Measurements from ENCODE around the gene DOK6.

The DOK6 gene

DNA sequence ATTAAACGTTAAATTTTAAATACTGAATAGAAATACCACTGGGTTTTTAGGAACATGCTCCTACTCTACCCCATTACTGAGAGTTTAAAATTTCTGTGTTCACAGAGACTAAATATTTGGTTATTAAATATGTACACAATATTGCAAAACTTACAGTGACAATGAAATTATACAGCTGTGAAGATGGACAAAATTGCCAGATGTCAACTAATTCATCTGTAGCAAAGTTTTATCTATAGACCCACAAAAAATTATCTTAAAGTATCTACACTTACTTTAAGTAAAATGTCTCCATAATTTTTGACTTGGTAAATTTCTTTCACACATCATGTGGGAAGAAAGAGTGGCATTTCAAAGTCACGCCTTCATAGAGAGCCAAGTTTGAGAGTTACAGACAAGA lies 333.8 kb downstream of the DOK6 start:
- DNase-seq (ENCODE audit: low read depth in 2 of 3, low spot score in 2 of 3), result no peak

DNA sequence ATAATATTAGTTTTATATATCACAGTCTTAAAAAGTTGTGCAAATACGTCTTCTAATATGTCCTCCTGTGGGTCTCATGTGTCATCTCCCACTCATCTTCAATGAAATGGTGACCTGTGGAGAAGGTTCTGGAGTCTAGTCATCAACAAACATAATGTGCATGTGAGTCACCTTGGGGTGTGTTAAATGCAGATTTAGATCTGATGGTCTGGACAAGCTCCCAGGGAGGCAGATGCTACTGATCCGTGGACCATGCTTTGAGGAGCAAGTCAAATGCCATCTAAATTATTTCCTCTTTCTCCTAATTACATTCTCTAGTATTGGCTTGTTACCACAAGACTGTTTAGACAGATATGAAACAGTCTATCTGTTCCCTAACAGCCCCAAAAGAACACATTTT lies 336.0 kb downstream of the DOK6 start:
- no peak for DNase-seq (ENCODE audit: low read depth in 2 of 3, low spot score in 2 of 3)

DNA sequence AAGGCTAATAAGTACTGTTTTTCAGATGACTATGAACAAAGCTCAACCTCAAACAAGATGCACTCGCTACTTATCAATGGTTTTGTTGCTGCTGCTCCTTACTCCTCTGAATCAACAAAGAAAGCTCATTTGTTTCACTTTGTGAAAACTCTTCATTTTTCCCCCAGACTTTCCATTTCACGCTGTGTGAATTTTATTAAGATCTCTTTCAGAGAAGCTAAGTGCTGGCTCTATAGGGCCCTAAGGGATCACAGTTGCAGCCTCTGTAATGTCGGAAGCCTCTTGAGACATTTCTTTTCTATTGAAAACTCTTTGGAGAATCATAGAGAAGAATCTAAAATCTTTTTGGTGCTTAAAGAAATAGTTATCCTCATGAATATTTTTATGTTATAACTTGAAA lies 337.2 kb downstream of the DOK6 start:
- DNase-seq (ENCODE audit: low read depth in 2 of 3, low spot score in 2 of 3), result no peak

DNA sequence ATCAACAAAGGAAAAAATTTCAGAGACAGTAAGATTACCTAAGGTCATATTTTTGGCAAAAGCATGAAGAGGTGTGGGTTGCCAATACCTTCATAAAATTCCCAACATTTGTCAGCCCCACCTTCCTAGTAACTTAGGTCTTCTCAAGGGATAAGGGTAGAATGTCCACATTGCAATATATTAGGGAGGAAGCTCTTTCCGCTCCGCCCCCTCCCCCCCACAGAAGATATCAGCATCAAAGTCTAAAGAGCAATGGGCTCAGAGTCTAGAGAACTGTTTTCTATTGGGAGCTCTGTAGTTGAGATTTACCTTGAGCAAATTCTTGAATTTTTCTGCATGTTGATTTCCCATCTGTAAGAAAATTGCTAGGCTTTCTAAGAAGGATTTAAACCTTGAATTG lies 346.7 kb downstream of the DOK6 start:
- no peak for DNase-seq (ENCODE audit: low read depth in 2 of 3, low spot score in 2 of 3)

DNA sequence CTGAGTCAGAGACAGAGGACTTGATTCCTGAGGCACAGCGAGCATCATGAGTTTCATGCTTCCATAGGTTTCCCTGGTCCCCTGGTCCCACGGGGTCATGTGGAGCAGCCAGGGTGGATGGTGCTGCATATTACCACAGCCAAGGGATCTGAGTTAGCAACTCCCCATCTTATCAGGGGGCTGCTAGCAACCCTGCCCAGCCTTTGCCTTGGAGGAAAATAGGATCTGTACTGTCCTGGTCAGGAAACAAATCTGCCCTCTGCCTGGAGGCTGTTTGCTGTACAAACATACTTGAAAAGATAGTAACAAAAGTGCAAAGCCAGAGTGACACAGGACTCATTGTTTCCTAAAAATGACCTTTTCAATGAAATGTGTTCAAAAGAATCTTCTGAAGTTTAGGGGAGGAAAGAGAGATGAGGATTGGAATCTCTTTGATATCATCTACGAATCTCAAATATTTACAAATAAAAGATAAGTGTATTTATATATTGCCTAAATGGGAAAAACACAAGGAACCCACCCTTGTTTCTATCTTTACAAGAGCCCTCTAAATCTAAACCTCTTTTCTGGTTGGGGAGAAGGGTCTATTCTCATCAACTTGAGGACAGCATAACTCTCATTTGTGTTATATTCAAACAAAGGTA lies 352.2 kb downstream of the DOK6 start:
- no peak for DNase-seq (ENCODE audit: low read depth in 2 of 3, low spot score in 2 of 3)

DNA sequence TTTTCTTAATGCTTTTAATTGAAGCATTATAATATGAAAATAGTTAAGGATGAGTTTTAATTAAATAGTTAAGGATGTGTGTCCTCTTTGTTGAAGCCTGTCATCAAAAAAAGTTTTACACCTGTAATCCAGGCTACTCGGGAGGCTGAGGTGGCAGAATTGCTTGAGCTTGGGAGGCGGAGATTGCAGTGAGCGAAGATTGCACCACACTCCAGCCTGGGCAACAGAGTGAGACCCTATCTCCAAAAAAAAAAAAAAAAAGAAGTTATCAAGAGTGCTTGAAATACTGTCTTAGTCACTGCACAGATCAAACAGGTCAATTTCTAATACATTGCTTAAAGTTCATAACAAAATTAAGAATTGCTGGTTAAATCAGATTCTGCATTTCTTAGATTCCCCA lies 353.4 kb downstream of the DOK6 start:
- DNase-seq (ENCODE audit: low read depth in 2 of 3, low spot score in 2 of 3), result no peak

DNA sequence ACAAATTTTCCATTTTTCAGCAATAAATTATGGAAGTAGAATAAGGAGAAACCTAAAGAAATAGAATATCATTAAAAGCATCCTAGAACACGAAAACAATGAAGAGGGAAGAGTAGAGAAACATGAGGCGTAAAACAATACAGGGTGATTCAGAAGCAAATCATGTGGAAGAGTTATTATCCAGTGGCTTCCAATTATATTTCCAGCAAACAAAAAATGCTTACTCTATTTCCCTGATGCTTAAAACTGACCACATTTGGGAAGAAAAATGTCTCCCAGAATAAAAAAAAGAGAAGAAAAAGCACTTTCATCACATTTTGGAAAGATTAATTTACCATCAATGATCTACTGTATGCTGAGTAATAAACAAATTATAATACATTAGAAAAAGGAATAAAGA lies 354.4 kb downstream of the DOK6 start:
- no peak for DNase-seq (ENCODE audit: low read depth in 2 of 3, low spot score in 2 of 3)

DNA sequence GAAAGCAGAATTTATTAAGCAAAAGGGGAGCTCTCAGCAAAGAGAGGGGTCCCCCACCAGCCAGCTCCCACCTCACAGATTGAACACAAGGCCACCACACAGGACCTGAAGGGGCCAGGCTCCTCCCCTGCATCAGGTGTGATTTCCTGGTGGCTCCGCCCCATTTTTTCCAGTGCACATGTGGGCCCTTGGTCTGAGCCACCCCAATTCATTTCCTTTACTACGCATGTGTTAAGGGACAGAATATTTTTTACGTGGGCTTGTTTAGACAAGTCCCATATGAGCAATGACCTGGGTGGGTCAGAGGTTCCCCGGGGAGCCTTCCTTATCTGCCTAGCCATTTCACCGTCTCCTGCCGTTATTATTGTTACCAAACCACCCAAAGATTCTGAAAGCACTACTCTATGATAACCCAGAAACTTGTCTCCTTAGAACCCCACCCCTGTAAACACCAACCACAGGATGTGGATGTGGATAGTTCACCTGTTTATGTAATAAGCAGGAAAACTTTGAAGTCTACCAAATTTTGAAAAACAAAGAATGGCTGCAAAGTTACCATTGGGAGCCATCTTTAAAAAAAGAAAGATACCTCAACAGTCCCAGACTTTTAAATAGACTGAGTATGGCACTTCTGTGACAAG lies 355.3 kb downstream of the DOK6 start:
- no peak for DNase-seq (ENCODE audit: low read depth in 2 of 3, low spot score in 2 of 3)

DNA sequence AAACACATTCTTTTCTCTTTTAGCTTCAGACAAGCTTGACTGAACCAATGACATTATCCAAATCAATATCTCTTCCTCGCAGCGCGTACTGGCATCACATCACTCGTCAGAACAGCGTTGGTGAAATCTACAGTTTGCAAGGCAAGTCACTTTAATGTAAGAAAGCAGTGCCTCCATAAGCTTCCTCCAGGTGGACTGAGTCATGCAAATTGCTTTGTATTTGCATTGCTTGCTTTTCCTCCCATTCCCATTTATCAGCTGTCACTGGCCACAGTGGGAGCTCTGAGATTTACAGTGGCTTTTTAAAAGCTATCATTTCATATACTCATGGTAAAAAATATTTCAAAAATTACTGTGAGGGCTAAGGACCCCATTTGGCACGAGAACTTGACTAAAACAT lies 357.0 kb downstream of the DOK6 start:
- DNase-seq (ENCODE audit: low read depth in 2 of 3, low spot score in 2 of 3), result no peak

DNA sequence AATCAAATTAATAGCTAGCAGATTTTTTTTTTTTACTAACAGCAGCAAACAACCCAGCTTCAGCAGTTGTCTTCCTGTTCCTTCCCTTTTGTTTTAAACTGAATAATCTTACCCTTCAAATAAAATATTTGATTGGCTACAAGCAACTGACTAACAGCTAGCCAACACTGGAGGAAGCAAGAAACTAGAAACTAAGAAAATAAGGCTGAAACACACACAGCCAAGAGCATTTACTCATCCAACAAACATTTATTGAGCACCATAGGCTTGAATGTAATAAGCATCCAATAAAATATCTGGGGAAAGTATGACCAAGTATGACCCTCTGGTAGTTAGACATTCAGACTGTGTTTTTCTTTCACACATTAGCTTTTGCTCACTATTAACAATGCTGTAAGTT lies 357.8 kb downstream of the DOK6 start:
- no peak for DNase-seq (ENCODE audit: low read depth in 2 of 3, low spot score in 2 of 3)

DNA sequence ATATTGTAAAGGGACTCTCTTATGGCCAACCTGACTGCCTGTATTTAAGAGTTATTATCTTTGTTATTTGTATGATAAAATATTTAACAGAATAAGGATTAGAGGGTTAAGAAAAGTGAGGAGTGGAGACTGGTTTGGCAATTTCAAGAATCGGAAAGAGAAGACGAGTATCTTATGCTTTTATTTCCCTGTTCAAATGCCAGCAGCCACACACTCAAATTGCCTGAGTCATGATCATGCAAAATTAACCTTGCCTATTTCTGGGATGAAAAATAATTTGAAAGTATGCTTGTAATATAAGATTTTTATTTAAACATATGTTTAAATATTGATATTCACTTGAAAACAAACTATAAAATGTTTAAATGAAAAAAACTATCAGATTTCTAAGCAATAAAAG lies 358.4 kb downstream of the DOK6 start:
- DNase-seq (ENCODE audit: low read depth in 2 of 3, low spot score in 2 of 3), result no peak

DNA sequence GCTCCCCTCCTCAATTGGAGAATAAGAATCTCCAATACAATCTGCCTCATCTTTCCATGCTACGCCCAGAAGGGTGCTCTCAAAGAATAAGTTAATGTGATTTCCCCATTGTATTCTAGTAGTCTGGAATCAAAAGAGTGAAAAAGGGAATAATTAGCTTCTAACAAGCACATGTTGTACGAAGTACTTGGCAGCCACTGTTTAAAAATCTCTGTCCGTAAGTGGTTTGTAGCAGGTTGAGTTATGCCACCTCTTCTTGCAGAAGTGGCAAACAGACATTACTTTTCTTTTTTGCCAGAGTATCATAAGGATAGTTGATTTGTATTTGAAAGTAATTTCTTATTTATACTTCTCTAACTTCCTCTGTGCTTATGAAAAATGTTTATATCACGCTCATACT lies 362.3 kb downstream of the DOK6 start:
- DNase-seq (ENCODE audit: low read depth in 2 of 3, low spot score in 2 of 3), result no peak

DNA sequence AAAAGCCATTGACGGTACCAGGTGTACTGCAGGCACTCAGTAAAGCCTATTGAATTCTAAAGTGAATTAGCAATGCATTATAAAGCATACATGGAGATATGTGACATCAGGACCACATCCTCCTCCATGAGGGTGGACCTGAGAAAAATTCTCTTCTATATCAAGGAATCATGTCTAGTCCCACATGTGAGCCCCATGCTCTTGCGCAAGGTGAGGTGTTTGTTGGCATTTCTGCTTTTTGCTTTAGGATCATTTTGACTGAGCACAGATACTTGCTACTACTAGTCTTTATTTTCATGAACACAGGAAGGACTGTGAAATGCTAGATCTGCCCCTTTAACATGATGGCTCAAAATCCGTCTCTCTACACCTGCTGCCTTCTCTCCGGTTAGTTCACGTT lies 363.1 kb downstream of the DOK6 start:
- DNase-seq (ENCODE audit: low read depth in 2 of 3, low spot score in 2 of 3), result no peak

DNA sequence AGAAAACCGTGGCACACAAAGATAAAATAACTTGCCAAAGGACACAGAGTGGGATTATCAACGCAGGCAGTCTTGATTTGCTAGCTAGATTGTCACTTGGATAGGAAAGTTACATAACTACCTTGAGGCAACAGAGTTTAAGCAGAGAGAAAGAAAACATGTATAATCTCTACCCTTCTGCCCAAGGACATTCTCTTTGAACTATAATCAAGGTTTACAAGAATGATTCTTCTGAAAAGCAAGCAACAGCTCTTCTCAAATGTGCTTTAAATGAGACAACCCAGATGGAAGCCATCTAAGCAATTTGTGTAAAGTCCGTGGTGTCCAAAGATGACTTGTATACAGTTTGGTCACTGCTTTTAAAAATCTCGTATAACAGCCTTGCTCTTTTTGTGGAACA lies 369.6 kb downstream of the DOK6 start:
- DNase-seq (ENCODE audit: low read depth in 2 of 3, low spot score in 2 of 3), result no peak

DNA sequence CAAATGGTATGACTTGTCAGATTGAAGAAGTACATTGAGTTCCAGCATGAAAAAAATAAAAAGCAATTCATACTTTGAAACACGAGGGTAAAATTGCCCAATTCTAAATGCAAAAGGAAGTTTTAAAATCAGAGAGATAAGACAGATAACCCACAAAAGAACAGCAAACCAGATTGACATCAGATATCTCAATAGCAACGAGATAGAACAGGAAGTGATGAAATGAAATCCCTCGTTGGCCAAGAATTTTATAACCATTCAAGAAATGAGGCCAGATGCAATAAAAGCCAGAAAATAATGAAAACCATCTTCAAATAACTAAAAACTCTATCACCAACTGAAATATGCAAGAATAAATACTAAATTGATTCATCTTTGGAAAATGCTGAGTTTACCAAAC lies 374.1 kb downstream of the DOK6 start:
- no peak for DNase-seq (ENCODE audit: low read depth in 2 of 3, low spot score in 2 of 3)

DNA sequence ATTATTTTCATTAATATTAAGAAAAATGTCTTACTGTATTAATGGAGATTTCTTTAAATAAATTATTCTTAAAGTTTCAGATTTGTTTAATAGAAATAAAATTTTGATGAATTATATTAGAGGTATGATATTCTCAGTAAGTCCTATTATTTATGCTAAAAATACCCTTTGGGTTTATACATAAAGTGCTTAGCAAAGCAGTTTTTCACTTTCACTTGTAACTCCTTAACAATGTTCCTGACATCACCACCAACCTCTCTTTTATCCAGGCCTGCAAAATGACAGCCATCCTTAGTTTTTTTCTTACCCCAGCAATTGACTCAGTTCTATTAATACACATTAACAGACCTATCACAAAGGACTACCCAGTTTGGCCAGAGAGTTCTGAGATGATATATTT lies 376.6 kb downstream of the DOK6 start:
- no peak for DNase-seq (ENCODE audit: low read depth in 2 of 3, low spot score in 2 of 3)

DNA sequence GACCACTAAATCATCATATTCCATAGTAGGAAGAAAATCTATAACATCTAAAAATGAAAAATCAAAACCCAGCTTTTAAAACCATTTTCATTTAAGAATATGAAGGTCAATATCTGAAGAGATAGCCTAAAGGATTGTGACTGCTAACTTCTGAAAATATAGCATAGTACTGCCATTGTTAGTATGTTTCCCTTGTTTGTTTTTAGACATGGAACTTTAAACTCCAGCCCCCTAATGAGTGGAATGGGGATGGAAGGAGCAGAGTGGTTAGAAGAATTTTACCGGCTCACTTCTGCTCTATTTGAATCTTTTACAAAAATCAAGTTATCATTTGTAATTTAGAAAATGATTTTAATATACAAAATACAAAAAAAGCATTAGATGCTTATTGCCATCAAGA lies 378.0 kb downstream of the DOK6 start:
- no peak for DNase-seq (ENCODE audit: low read depth in 2 of 3, low spot score in 2 of 3)

DNA sequence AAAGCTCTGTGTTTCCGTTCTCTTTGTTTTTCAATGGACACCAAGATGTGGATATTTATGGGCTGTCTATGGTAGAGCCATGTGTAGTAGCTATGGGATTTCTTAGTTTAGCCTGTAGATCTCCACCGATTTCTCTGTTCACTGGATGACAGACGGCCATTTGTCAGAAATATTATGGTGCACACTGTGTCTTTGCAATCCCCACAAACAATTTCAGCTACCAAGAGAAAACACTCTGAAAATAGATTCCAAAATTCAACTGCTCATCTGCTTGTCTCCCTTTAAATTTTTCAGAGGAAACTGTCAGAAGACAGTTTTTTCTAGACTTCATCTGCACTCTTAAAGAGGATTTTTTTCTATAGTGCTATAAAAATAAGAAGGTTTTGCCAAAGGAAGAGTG lies 380.2 kb downstream of the DOK6 start:
- DNase-seq (ENCODE audit: low read depth in 2 of 3, low spot score in 2 of 3), result no peak

DNA sequence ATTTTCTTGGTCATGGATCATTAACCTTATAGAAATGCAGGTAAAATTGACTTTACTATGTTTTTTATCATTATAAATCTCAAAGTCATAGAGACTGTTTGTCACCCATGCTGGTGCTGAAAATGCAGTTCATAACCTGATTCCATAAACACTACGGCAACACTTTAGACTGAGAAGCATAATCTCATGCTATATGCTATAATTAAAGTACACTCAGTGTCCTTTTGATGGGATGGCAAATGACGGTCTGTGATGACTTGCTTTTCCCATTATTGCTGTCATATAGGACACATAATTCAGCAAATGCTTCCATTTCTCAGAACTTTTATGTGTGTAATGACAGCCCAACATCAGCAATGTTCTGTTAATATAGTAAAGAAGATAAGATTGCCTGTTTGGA lies 384.1 kb downstream of the DOK6 start:
- DNase-seq (ENCODE audit: low read depth in 2 of 3, low spot score in 2 of 3), result no peak

DNA sequence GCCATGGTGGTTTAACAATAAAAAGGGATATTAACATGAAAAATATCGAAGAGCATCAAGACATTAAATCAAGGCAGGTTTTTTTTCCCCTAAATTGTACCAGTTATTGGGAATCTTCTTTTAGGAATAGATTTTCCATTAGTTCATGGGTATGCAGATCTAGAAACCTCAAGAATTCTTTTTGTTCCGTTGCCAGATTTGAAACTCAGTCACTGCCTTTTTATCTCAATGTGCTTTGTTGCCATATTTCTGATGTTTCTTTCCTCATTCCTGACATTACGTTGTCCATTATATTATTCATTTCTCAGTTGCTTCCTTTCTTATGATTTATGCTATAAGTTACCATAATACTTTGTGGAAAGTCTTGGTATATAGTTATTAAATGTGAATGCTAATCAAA lies 384.8 kb downstream of the DOK6 start:
- no peak for DNase-seq (ENCODE audit: low read depth in 2 of 3, low spot score in 2 of 3)

DNA sequence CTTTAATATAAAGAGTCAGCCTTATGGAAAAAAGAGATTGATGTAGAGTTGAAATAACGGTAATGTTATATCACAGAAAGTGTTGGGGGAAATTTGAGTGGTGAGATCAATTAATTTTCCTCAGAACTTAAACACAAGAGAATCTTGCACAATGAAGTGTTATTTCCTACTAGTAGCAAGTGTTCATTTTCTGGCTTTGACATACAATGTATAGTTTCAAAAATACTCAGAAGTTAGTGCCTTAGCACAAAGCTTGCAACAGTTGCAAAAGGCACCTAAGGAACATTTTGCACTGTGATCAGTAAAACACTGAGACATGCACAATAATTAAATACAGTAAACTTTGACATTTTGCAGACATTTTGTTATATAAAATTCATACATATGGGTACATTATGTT lies 385.7 kb downstream of the DOK6 start:
- no peak for DNase-seq (ENCODE audit: low read depth in 2 of 3, low spot score in 2 of 3)

DNA sequence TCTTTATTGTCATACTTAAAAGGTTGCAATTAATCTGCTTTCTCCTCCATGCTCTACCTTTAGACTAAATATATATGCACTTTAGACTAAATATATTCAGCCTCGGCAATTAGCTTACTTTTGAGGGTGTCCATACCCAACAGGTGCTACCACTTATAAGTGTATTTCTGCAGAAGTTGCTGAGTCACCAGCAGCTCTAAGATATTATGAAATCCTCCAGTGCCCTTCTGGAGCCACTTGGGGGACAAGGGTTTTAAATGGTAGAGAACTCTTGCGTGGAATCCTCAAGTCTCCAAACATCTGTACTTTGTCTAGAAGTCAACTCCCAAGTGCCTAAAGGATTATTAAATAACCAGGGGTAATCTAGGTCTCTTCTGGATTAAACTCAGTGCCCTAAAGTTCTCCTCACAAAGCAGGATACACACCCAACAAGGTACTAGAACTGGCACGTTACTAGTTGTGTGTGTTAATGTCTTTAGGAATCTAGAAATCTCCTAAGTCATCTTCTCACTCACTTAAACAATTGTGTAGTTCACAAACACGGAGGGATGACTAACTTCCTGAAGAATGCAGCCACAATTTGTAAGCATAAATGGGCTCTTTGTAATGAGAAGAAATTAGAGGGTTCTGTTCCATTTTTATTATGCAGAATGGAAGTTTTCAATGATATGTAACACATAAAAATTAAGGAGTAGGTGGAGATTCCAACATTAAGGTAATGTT lies 387.3 kb downstream of the DOK6 start:
- no peak for DNase-seq (ENCODE audit: low read depth in 2 of 3, low spot score in 2 of 3)

DNA sequence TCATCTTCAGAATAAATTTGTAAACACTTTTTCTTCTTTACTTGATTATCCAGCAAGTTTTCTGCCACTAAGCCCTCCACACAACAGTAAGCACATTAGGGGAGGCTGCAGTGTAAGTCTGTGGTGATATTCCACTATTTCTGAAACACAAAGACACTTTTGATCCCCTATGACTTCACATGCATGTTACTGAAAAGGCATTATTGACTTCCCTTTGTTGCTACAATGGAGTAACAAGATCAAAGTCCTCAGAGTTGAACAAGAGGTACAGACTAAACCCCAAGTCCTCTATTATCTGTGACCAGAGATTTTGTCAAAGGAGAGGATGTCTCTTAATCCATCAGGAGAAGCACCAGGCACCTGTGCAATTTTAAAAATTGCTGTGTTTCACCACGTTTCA lies 389.1 kb downstream of the DOK6 start:
- DNase-seq (ENCODE audit: low read depth in 2 of 3, low spot score in 2 of 3), result no peak

Data from activated CD8-positive, alpha-beta memory T cell treated with anti-CD3 and anti-CD28 coated beads for 48 hours (primary cell).